Stimulated activated CD4-positive, alpha-beta T cell treated with anti-CD3 and anti-CD28 coated beads, Interleukin-1b, Interleukin-23, amount 100 ng/mL, for 24 hours (primary cell): ENCODE data around the gene CTSE.
"Not testable (repeated sequence)": the region's sequence is repeated elsewhere in the genome, so short reads cannot be mapped to it uniquely, and the experiment has no call there.

Experiments
- DNase-seq, 4 experiments: peaks; one replicate each; pipeline ENCODE4 v3.0.0-alpha.2; 2020; ENCODE audit warnings: low read depth in 4 of 4, low spot score in 1 of 4

CTSE gene

DNA sequence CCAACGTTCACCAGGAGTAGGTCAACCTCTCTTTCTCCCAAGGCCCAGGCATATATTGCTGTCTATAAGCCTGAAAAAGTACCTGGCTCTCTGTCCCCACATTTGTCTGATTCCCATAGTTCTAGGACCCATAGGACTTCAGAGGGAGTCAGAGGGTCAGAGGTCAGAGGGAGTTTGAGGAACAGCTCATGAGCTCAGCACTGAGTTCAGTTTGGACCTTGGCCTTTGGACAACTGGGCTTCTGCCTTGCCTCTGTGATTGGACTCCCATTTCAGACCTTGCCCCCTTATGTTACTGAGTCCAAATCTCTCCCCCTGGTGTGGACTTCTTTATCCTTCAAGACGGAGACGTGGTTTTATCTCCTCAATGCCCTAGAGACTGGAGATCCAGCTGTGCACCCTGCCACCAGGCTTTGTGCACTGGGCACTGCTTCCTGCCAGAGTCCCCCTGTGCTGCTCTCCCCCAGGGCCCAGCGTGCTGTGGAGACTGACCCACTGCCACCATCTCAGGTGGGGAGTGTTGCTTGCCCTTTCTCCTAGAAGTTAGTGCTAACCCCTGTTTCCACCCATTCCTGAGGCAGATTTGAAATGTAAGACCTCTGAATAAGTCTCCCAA lies 3.2 kb downstream of the CTSE start:
- DNase-seq = no peak

DNA sequence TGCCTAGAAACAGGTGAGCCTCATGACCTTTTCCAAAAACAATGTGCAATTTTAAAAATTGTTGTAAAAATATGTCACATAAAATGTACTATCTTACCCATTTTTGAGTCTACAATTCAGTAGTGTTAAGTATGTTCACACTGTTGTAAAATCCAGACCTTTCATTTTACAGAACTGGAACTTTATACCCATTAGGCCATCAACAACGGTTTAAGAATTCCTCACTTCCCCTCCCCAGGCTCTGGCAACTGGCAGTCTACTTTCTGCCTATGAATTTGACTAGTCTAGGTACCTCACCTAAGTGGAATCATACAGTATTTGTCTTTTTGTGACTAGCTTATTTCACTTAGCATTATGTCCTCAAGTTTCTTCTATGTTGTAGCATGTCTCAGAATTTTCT lies 8.6 kb downstream of the CTSE start:
- DNase-seq = no peak

DNA sequence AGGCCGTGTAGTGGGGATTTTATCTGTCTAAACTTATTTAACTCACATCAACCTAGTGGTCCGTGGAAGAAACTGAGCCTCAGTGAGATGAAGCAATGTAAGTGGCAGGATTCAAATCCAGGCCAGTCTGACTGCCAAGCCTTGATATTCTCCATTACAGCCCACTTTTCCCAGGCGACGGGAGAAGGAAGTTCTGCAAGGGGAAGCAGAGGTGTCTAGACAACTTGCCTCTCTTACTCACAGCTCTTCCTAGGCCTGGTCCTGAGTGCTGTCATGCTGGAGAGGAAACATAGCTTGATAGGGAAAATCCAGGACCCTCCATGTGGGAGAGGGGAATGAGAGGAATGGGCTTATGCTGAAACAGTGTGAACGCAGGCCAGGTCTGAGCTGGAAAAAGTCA lies 9.1 kb downstream of the CTSE start:
- DNase-seq = no peak

DNA sequence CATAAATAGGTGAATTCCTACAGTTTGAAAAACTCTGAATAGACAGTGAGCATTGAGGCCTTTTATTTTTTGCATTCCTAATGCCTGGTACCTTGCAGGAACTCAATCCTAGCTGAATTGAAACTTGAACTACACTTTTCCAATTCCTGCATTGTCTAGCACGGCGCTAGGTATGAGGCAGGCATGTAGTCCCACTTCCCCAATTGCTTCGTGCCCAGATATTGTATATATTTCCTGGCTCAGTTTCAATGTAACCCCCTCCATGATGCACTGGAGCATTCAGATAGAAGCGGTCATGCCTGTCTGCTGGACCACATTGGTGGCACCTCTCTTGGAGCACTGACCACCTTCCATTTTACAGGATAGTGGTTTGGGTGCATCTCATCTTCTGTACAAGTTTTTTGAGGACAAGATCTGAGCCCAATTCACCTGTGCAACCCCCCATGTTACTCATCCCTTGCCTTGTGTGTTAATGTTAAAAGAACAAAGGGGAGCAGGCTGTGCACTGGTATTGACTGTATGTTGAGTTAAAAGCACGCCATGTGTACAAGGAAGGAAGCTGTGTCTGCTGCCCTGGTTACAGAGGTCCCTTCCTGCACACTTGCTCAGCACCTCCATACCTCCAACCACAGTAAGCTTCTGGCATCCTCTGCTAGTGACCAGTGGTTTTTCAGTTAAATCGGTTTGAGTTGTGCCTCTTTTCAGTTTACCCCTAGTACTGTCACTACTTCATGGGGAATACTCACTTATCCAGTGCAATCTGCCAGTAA lies 10.5 kb downstream of the CTSE start:
- DNase-seq = no peak

DNA sequence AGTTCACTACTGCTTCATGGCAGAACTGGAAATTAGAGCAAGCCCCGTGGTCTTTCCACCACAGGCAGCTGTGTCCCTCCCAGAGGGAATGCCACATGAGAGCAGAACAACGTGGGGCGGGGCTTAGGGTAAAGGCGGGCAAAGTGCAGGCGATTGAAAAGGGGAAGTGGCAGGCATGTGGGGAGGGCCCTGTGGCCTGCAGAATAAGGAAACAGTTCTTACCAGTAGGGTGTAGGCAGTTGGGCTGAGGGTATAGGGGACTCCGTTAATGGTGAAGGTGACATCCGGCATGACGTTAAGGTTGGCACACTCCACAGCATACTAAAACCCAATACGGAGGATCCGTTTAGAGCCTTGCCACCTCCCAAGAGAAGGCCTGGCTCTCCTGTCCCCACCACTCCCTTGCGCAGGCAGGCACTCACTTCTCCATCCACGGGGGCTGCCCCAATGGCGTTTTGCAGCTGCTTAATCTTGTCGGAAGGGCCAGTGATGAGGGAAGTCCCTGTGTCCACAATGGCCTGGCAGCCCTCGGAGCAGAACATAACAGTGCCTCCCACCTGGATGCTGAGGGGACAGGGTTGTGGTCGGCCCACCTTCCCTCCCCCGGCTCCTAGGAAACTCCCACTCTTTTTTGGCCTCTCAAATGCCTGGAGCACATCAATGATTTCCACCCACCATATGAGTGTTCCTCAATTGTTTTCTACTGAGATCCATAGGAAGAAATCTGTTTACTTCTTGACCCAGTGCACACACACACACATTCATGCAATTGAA lies 11.4 kb downstream of the CTSE start:
- no peak for DNase-seq

DNA sequence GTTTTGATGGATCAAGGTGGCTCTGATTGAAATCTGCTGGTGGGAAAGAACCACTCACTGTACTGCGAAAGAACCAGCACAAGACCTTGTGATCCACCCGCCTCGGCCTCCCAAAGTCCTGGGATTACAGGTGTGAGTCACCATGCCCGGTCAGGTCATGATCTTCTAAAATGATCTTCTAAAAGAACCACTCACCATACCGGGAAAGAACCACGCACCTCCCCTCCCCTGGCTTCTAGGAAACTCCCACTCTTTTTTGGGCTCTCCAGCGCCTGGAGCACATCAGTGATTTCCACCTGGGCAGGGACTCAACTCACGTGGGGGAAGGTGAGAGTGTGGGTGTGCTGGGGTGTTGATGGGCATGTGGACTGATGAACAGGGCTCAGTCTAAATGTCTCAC lies 12.6 kb downstream of the CTSE start:
- no peak for DNase-seq

DNA sequence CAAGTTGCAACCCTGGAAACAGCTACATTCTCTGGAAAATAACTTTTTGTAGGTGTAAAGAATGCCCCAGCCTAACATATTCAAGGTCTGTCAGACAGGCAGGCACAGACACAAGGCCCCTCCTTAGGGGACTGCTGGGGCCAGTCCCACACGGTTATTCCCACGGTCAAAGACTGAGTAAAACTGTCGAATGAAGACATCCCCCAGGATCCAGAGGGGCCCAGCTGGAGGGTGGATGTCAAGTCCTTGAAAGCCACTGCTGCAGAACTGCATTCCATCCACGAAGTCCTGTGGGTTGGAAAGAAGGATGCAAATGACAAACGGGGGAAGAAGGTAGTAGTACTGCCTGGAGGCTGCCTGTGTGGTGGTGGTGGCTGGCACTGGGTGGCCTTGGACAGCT lies 13.6 kb downstream of the CTSE start:
- DNase-seq = no peak

DNA sequence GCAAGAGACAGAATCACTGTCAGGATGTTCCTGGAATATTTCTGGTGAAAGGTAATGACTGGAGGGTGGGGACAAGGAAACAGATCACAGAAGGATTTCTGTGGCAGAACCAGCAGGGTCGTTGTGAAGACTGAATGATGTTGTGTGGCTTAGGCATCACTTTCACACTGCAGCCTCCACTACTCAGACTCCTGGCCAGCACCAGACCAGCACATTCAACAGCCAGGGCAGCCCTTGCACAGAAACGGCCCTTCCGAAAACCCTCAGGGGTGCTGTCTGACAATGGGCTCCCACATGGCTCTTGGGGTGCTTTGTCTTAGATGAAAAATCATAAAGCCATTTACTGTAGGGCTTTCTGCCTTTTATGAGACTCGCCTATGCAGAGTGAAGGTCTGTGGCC lies 16.7 kb downstream of the CTSE start:
- no peak for DNase-seq

DNA sequence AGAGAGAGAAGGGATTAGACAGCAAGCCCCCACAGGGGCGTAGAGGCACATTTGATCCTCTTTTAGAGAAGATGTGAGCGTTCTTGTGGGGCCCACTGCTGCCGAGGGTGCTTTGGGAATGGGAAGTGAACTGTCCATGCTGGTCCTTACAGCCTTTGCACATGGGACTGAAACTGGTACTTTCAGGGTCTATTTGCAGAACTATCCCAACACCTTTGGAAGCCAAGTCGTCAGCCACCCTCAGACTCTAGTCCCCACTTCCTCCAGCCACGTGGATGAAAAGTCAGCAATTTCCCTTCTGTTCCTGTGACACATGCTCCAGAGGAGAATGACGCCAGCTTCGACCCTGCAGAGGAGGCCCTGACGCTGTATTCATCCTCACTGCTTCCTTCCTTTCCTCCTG lies 17.9 kb downstream of the CTSE start:
- no peak for DNase-seq

DNA sequence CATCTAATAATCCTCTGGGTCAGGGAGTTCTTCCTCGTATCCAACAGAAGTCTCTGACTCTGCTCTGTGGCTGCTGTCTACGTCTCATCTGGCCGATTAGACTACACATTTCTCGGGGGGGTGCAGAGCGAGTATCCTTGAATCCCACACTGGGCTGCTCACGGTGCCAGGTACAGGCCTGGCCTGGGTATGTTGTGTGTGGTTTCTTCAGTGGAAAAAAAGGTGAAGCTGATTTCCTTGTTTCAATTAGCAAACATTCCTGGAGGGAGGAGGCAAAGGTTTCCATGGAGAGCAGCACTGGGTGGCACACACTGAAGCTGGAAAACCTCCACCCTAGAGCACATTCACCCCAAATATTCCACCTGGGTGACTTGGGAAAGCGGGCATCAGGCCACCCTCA lies 18.5 kb downstream of the CTSE start:
- DNase-seq = no peak

DNA sequence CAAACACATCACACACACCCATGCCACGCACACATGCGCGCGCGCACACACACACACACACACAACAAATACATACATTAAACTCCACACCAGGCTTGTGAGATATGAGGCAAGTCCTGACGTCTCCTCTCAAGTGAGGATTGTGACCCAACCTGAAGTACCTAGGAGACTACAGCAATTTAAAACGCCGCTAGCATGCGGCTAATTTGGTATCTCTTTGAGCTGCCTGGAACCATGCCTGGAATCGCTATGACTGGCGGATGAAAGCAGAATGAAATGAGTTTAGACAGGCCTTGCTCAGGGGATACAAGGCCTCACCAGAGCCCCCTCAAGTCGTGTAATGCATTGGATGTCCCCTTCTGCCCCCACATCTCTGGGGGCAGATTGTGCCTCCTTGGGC lies 18.9 kb downstream of the CTSE start:
- DNase-seq = no peak

DNA sequence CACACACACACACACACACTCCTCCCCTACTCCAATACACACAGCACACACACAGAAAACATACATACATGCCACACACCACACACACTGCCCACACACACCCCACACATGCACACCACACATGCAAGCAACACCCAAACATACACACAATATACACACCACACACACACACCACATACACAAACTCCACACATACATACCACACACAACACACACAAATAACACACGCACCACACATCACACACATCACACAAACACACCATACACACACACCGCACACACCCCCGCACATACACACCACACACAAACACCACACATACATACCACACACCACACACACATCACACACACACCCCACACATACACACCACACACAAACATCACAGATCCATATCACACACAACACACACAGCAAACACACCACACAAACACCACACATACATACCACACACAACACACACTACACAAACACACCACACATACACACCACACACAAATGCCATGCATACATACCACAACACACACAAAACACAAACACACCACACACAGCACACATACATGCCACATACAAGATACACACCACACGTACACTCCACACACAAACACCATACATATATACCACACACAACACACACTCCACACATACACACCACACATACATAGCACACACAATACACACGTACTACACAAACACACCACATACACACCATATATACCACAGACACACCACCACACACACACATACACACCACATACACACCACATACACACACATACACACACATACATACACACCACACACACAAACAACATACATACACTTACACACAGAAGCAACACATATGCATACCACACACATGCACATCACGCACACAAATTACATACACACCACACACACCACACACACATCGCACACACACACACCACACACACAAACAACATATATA lies 19.6 kb downstream of the CTSE start:
- no peak for DNase-seq

DNA sequence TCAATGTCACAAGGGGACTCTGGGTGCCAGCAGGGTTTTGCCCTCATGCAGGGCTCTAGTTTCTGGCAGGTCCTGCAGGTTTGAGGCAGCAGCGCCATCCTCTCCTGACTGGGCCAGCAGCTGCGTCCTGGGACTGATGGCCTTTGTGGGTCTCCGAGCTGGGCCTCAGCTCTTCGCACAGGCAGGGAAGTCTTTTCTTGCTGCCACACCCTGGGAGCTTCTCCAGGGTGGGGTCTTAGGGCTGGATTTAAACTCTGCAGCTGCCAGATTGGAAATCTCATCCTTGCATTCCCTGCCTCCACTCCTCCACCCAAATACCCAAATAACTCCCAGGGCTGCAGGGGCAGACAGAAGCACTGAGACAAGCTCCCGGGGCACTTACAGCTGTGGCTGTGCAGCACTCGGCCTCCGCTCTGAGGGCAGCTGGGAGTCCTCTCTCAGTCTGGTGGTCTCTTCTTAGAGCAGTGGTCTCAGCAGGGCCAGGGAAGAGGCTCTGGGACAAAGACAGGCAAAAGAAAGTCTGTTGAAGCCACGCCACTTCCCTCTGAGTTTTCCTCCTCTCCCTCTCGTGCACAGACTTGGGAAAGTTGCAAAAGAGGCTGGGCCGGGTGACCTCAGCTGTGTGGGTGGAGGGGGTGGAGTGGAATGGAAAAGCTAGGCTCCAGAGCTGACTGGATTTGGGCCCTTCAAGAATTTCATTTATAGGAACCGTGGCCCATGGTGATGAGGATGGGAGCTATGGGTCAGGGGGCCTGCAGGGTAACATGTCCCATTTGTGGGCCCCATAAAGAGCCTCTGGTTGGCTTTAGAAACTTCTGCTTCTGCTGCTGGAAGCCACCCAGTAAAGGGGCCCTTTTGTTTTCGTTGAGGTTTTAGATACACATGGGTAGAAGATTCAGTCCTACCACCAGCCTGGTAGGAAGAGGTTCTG lies 20.6 kb downstream of the CTSE start, which contains the start of gene RAB7B:
Gene RAB7B (minus strand): TSS at position 525 of the 931 bp plus-strand sequence. CDS start 9,260 bp downstream, outside the sequence.
- DNase-seq = no peak

DNA sequence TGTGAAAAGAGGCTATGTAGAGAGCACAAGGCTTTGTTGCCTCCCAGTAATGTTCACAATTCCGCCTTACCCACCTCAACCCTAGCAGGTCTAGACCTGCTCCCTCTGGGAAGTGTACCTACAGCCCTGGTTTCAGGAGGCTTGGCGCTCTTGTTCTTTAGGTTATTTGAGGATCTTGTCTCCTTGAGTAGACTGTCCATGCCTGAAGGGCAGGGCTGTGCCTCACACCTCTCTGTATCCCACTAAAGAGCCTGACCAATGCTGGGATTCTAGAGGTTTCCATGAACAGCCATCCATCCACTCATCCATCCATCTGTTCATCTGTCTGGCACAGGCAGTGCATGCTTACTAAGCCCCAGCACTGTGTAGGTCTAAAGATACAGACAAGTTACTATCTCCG lies 21.5 kb downstream of the CTSE start:
- no peak for DNase-seq

DNA sequence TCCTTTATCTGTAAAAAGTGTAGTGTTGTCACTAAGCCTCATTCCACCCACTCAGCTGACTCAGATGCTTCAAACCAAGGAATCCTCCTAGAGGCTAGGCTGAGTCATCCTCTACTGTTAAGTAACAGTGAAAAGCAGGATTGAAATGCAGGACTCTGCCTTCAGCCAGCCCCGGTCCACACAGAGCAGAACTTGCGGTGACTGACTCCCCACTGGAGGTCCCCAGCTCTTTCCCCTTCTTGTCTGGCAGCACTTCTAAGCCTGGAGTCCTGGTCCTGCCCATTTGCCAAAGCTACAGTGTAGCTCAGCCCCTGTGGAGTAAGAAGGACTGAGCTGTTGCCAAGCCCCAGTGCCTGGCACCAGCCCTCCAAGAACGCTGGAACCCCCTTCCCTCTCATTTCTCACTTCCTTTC lies 22.2 kb downstream of the CTSE start:
- peak in 2 of 4 experiments; percentile 14 to 32 for DNase-seq

DNA sequence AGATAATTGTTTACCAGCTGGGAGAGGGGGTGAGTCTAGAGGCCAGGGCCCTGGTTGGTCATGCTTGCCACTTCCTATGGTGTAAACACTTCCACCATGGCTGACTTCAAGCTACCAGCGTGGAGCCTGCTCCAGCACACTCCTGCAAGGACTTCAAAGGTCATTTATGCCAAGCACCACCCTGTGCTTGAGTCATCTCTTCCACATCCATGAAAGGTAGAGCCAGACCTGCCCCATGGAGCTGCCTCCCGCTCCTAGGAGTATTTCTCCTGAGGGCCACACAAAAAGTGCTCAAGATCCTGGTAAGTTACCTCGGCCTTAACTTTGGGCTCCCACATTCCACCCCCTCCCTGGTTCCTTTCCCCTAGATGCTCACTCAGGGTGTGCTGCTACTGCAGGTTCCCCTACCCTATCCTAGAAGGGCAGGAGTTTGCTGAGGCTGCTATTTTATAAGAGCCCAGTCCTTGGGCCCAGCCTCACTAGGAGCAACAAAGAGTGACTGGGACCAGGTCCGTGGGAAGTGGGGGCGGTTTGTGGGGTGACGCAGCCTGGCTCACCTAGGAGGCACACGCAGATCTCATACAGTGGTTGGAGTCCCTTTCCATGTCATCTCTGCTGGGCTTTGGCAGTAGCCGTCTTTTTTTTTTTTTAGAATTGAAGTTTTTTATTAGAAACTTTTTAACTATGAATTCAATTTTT lies 22.9 kb downstream of the CTSE start:
- DNase-seq = no peak

DNA sequence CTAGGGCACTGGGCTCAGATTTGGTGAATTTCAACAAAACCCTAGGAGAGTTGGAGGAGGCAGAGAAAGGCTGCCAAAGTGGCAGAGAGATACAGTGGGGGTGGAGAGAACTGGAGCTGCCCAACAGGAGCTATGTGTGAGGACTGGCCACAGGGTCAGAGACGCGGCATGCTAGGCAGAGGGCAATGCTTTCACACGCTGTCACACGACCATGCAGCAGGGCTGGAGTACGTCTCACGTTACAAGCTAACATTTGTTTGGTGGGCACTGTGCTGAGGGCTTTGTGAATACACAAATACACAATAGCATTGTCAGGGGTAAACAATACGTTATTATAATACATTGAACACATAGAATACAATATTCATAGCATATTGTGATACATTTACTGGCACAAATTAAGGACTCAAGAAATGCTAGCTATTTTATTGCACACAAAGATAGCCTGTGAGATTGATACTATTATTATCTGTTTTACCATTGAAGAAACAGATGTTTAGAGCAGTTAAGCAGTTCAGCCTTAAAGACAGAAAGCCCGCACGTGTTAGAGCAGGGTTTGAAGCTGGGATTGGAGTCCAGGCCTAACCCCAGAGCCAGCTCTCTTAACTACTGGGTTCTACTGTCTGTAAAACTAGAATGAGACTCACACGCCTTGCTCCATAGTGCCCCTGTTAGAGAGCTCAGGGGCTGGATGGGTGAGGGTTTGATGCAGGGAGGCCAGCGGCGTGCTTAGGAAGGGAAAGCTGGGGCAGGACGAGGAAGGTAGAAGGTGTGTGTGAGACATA lies 25.0 kb downstream of the CTSE start:
- no peak for DNase-seq

DNA sequence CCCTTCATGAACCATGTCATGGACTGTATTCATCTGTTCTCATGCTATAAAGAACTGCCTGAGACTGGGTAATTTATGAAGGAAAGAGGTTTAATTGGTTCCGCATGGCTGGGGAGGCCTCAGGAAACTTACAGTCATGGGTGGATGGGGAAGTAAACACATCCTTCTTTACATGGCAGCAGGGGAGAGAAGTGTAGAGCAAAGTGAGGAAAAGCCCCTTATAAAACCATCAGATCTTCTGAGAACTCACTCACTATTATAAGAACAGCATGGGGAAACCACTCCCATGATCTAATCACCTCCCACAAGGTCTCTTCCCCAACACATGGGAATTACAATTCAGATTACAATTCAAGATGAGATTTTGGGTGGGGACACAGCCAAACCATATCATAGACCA lies 27.1 kb downstream of the CTSE start:
- not testable (repeated sequence) for DNase-seq

DNA sequence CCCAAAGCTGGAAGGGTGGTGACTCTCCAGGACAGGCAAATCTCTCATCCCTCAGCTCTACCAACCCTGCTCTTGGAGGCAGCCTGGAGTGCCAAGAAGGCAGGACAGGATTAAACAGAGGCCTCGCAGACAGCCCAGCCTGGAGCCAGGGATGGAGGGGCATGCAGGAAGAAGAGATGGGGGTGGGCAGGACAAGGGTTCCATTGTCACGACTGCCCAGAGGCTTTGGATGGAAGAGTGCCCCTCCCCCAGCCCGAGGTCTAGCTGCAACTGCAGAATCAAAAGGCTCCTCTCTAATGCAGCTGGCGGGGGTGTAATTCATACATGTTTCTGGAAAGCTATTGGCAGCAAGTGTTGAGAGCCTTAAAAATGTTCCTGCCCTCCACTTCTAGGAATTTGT lies 29.3 kb downstream of the CTSE start:
- no peak for DNase-seq
